ENCODE data around the gene ABCC1.

ABCC1 gene

GRCh38 chr16:16143931-16144330 lies 194.5 kb downstream of the ABCC1 start:
- Histone ChIP-seq H3K9me3 (ENCODE audit: insufficient read depth, low read length) (no peaks in the 10 kb centered on the region), H3K27ac (ENCODE audit: low read depth, low read length) (no peak overlapping the region), H3K9ac (ENCODE audit: low read length) (no peak overlapping the region), H3K36me3 (ENCODE audit: low read length) (no peaks in the 10 kb centered on the region; the same call in 1 of the 2 replicates), H2AFZ (ENCODE audit: low read depth, low read length, severe bottlenecking) (no peak overlapping the region), H3K27me3 (ENCODE audit: low read length) (no peaks in the 10 kb centered on the region), H3K4me2 (ENCODE audit: low read depth, low read length, poor library complexity, severe bottlenecking) (no peak overlapping the region), H4K20me1 (ENCODE audit: low read depth, low read length) (no peaks in the 10 kb centered on the region), H3K9me2 (replicated peaks; ENCODE audit: insufficient read depth, low read length) (no peaks in the 10 kb centered on the region), H3K79me2 (ENCODE audit: insufficient read depth, low read length) (no peaks in the 10 kb centered on the region), H3F3A (ENCODE audit: insufficient read depth) (no peaks in the 10 kb centered on the region), H3K4me3 (ENCODE audit: insufficient read depth, low read length, poor library complexity, severe bottlenecking) (no peak overlapping the region)
- TF ChIP-seq, protein P1, sequence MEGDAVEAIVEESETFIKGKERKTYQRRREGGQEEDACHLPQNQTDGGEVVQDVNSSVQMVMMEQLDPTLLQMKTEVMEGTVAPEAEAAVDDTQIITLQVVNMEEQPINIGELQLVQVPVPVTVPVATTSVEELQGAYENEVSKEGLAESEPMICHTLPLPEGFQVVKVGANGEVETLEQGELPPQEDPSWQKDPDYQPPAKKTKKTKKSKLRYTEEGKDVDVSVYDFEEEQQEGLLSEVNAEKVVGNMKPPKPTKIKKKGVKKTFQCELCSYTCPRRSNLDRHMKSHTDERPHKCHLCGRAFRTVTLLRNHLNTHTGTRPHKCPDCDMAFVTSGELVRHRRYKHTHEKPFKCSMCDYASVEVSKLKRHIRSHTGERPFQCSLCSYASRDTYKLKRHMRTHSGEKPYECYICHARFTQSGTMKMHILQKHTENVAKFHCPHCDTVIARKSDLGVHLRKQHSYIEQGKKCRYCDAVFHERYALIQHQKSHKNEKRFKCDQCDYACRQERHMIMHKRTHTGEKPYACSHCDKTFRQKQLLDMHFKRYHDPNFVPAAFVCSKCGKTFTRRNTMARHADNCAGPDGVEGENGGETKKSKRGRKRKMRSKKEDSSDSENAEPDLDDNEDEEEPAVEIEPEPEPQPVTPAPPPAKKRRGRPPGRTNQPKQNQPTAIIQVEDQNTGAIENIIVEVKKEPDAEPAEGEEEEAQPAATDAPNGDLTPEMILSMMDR (IDR thresholded peaks at IDR 0.05; ENCODE audit: insufficient read depth, low read length, poor library complexity, severe bottlenecking), result no peak
- no peak for TF ChIP-seq EZH2phosphoT487 (conservative IDR thresholded peaks at IDR 0.05; ENCODE audit: low read length)

GRCh38 chr16:16144416-16144815 lies 195.0 kb downstream of the ABCC1 start:
- Histone ChIP-seq H3F3A (ENCODE audit: insufficient read depth) (no peaks in the 10 kb centered on the region), H3K27me3 (ENCODE audit: low read length) (no peaks in the 10 kb centered on the region), H3K9me3 (ENCODE audit: insufficient read depth, low read length) (no peaks in the 10 kb centered on the region), H3K4me2 (ENCODE audit: low read depth, low read length, poor library complexity, severe bottlenecking) (no peak overlapping the region), H3K9ac (ENCODE audit: low read length) (no peak overlapping the region), H4K20me1 (ENCODE audit: low read depth, low read length) (no peaks in the 10 kb centered on the region), H3K79me2 (ENCODE audit: insufficient read depth, low read length) (no peaks in the 10 kb centered on the region), H2AFZ (ENCODE audit: low read depth, low read length, severe bottlenecking) (no peak overlapping the region), H3K9me2 (replicated peaks; ENCODE audit: insufficient read depth, low read length) (no peaks in the 10 kb centered on the region), H3K36me3 (ENCODE audit: low read length) (no peaks in the 10 kb centered on the region), H3K27ac (ENCODE audit: low read depth, low read length) (no peak overlapping the region), H3K4me3 (ENCODE audit: insufficient read depth, low read length, poor library complexity, severe bottlenecking) (no peak overlapping the region)
- no peak for TF ChIP-seq EZH2phosphoT487 (conservative IDR thresholded peaks at IDR 0.05; ENCODE audit: low read length)
- TF ChIP-seq, protein P1 (IDR thresholded peaks at IDR 0.05; ENCODE audit: insufficient read depth, low read length, poor library complexity, severe bottlenecking), result no peak

- H3K9me3 ChIP-seq (ENCODE audit: insufficient read depth, low read length), result no peaks in the 10 kb centered on the region
- no peaks in the 10 kb centered on the region for H3K9me2 ChIP-seq (replicated peaks; ENCODE audit: insufficient read depth, low read length)
- H3K4me3 ChIP-seq (ENCODE audit: insufficient read depth, low read length, poor library complexity, severe bottlenecking), result no peak overlapping the region
- H3K36me3 ChIP-seq (ENCODE audit: low read length), result no peaks in the 10 kb centered on the region
- no peak overlapping the region for H3K4me2 ChIP-seq (ENCODE audit: low read depth, low read length, poor library complexity, severe bottlenecking)
- H4K20me1 ChIP-seq (ENCODE audit: low read depth, low read length), result no peaks in the 10 kb centered on the region
- H3K79me2 ChIP-seq (ENCODE audit: insufficient read depth, low read length), result no peaks in the 10 kb centered on the region
- H3K27me3 ChIP-seq (ENCODE audit: low read length), result no peaks in the 10 kb centered on the region
- H3K27ac ChIP-seq (ENCODE audit: low read depth, low read length), result no peak overlapping the region
- no peak overlapping the region for H3K9ac ChIP-seq (ENCODE audit: low read length)
- no peaks in the 10 kb centered on the region for H3F3A ChIP-seq (ENCODE audit: insufficient read depth)
- no peak overlapping the region for H2AFZ ChIP-seq (ENCODE audit: low read depth, low read length, severe bottlenecking)
- TF ChIP-seq, protein P1 (IDR thresholded peaks at IDR 0.05; ENCODE audit: insufficient read depth, low read length, poor library complexity, severe bottlenecking), result no peak
- no peak for TF ChIP-seq EZH2phosphoT487 (conservative IDR thresholded peaks at IDR 0.05; ENCODE audit: low read length)
Observed at GRCh38 chr16:16145286-16145685, 195.9 kb downstream of the ABCC1 start.

All from SU-DHL-6 (cell line).